ENCODE data around the gene NCOA1.

GRCh38 chr2:24625728-24626127 is 134.7 kb downstream of the NCOA1 start:
- no peak for TF ChIP-seq CTCF (IDR thresholded peaks at IDR 0.05)
- TF ChIP-seq POLR2A (IDR thresholded peaks at IDR 0.05) = no peak

All from testis (tissue), 2 donors.